ENCODE results near the gene NUDT4. TPM values are rescaled to one million over a fixed set of nuclear protein-coding genes. Genes with fewer than 3 reads are reported as not detected.
A peak's percentile ranks its signal among the peaks of the same experiment; 100 is the strongest.
"Not testable (repeated sequence)": the region's sequence is repeated elsewhere in the genome, so short reads cannot be mapped to it uniquely, and the experiment has no call there.

NUDT4 gene
- total and polyA plus RNA-seq, 10 of the 15 experiments (the other 5 are each of a cell fraction or from before 2014, with no cell fraction given), result 26.6 to 91.6 (median 63.1) TPM

- intact Hi-C loops (cut with micrococcal nuclease; ENCODE audit: unreplicated experiment) (no loop called here), in situ Hi-C loops (cut with MboI) (no loop called here)
- no TSS peak for BruUV-seq (replicated peaks)
- H3K4me3 ChIP-seq, result no peak overlapping the region
- POLR2A ChIA-PET, result interaction anchor here (0.6 to 0.8 kb wide), 3 partner anchors 12 to 47 kb away, joined by 3 to 5 read pairs (median 3); no protein-coding TSS in a partner anchor
- H3K36me3 ChIP-seq (ENCODE audit: control insufficient read depth in 2 of 2, insufficient read depth in 2 of 2, low read length in 1 of 2), result no peaks in the 10 kb centered on the region
- peaks cover 96% of the 10 kb centered on the region for H3K79me2 ChIP-seq (ENCODE audit: control insufficient read depth, insufficient read depth, low read length)
- H3K27me3 ChIP-seq (replicated peaks in 1 of 2; ENCODE audit: control insufficient read depth in 2 of 2, insufficient read depth in 2 of 2, low read length in 1 of 2), result no peaks in the 10 kb centered on the region
- 50% methylated on average over 4 of the region's 4 CpGs for WGBS (ENCODE audit: insufficient coverage, insufficient replicate concordance, low lambda C conversion rate, missing lambda C conversion rate)
- no peak for ATAC-seq
- H2AFZ ChIP-seq (ENCODE audit: control insufficient read depth, low read depth, low read length), result no peak overlapping the region
- H3K9ac ChIP-seq (ENCODE audit: control insufficient read depth, insufficient read depth, low read length), result no peak overlapping the region
- no peak overlapping the region for H3K27ac ChIP-seq (ENCODE audit: control insufficient read depth, insufficient read depth)
- no peaks in the 10 kb centered on the region; the same call in 2 of the 3 replicates for H3K9me3 ChIP-seq (replicated peaks; ENCODE audit: control insufficient read depth, insufficient read depth, low read length)
- peak overlapping the region; percentile 38 for H3K4me2 ChIP-seq (ENCODE audit: control insufficient read depth, insufficient read depth)
- no peak for DNase-seq (ENCODE audit: low read depth, low spot score)
- SMC1A ChIA-PET (ENCODE audit: uncharacterized antibody, unreplicated experiment), result interaction anchor here (1.2 to 3.3 kb wide), 3 partner anchors 8 to 10 kb away, joined by 8 to 48 read pairs (median 20); no protein-coding TSS in a partner anchor
- RAD21 ChIA-PET (ENCODE audit: unreplicated experiment), result interaction anchor here (1.1 to 2.8 kb wide), 2 partner anchors 8 to 10 kb away, joined by 4 to 28 read pairs; no protein-coding TSS in a partner anchor
- no peak for FAIRE-seq
- no peaks in the 10 kb centered on the region; the same call in 1 of the 2 replicates for H4K20me1 ChIP-seq (ENCODE audit: control insufficient read depth, insufficient read depth)
- H3K4me1 ChIP-seq (ENCODE audit: control insufficient read depth, insufficient read depth, low read length), result peaks cover 62% of the 10 kb centered on the region
- CTCF ChIA-PET, result interaction anchor here (2.5 to 9.6 kb wide), 2 partner anchors 7 to 10 kb away, joined by 36 to 163 read pairs; no protein-coding TSS in a partner anchor
- no peak for TF ChIP-seq POLR2AphosphoS2 (IDR thresholded peaks at IDR 0.05; ENCODE audit: low read depth, low read length)
- TF ChIP-seq MTA2 (IDR thresholded peaks at IDR 0.05; ENCODE audit: low read depth), result no peak
- TF ChIP-seq ZNF207 (IDR thresholded peaks at IDR 0.05; ENCODE audit: borderline replicate concordance), result no peak
- no peak for TF ChIP-seq ZNF384 (IDR thresholded peaks at IDR 0.05; ENCODE audit: borderline replicate concordance, low read depth, low read length)
- no peak for TF ChIP-seq MXI1 (IDR thresholded peaks at IDR 0.05; ENCODE audit: low read depth, low read length)
Observed at GRCh38 chr12:93430280-93430679, 52.6 kb downstream of the NUDT4 start.

- DNase-seq (ENCODE audit: low read depth, low spot score); H3K27ac ChIP-seq (ENCODE audit: control insufficient read depth, insufficient read depth); H3K9ac ChIP-seq (ENCODE audit: control insufficient read depth, insufficient read depth, low read length); in situ Hi-C loops (cut with MboI); intact Hi-C loops (cut with micrococcal nuclease; ENCODE audit: unreplicated experiment); H3K36me3 ChIP-seq (ENCODE audit: control insufficient read depth in 2 of 2, insufficient read depth in 2 of 2, low read length in 1 of 2); H2AFZ ChIP-seq (ENCODE audit: control insufficient read depth, low read depth, low read length); H3K27me3 ChIP-seq (replicated peaks in 1 of 2; ENCODE audit: control insufficient read depth in 2 of 2, insufficient read depth in 2 of 2, low read length in 1 of 2); ATAC-seq; H3K4me3 ChIP-seq; FAIRE-seq; H4K20me1 ChIP-seq (ENCODE audit: control insufficient read depth, insufficient read depth); BruUV-seq (replicated peaks); H3K9me3 ChIP-seq (replicated peaks; ENCODE audit: control insufficient read depth, insufficient read depth, low read length): not testable (repeated sequence)
- RAD21 ChIA-PET (ENCODE audit: unreplicated experiment), result interaction anchor here (1.1 to 1.5 kb wide), 3 partner anchors 12 to 51 kb away, joined by 3 to 9 read pairs (median 4); no protein-coding TSS in a partner anchor
- CTCF ChIA-PET, result interaction anchor here (1.3 to 9.6 kb wide), 6 partner anchors 9 to 670 kb away, joined by 3 to 163 read pairs (median 6); partner anchors contain the start of gene MRPL42
- POLR2A ChIA-PET, result interaction anchor here (0.5 to 1.2 kb wide), 3 partner anchors 293 to 946 kb away, joined by 3 read pairs; no protein-coding TSS in a partner anchor
- SMC1A ChIA-PET (ENCODE audit: uncharacterized antibody, unreplicated experiment), result interaction anchor here (1.5 to 3.3 kb wide), 2 partner anchors 11 to 16 kb away, joined by 3 to 48 read pairs; no protein-coding TSS in a partner anchor
- WGBS (ENCODE audit: insufficient coverage, insufficient replicate concordance, low lambda C conversion rate, missing lambda C conversion rate), result 90% methylated on average over 6 of the region's 6 CpGs
- Histone ChIP-seq H3K4me2 (ENCODE audit: control insufficient read depth, insufficient read depth) (peak overlapping the region; percentile 5; the same call in 1 of the 2 replicates), H3K79me2 (ENCODE audit: control insufficient read depth, insufficient read depth, low read length) (peaks cover 96% of the 10 kb centered on the region), H3K4me1 (ENCODE audit: control insufficient read depth, insufficient read depth, low read length) (peaks cover 51% of the 10 kb centered on the region)
Observed at GRCh38 chr12:93432031-93432430, 54.3 kb downstream of the NUDT4 start.

Data from GM12878 (cell line).